Mucosa of descending colon (tissue), 3 donors: Measurements from ENCODE around the gene CPED1. TPM values are rescaled to one million over a fixed set of nuclear protein-coding genes. Genes with fewer than 3 reads are reported as not detected.

Source experiments
- ATAC-seq: fragments of 200-7000 bp; cut with Tn5 transposase; one replicate; pipeline ENCODE4 v1.9.1; 2020; ENCODE audit warnings: mild to moderate bottlenecking, moderate library complexity
- DNase-seq, 3 donors: peaks; one replicate each; pipeline ENCODE4 v3.0.0-alpha.2; 2020
- H3K36me3 ChIP-seq: fragments of 200-600 bp; one replicate; pipeline ENCODE4 v1.8.0; 2021; ENCODE audit warnings: low read depth, mild to moderate bottlenecking
- H3K4me1 ChIP-seq: fragments of 200-600 bp; one replicate; pipeline ENCODE4 v1.8.0; 2021; ENCODE audit warnings: low read depth, mild to moderate bottlenecking
- H3K4me3 ChIP-seq: fragments of 200-600 bp; one replicate; pipeline ENCODE4 v1.8.0; 2021; ENCODE audit warnings: mild to moderate bottlenecking
- H3K9me3 ChIP-seq: fragments of 200-600 bp; one replicate; pipeline ENCODE4 v1.8.0; 2021; ENCODE audit warnings: mild to moderate bottlenecking
- CTCF ChIP-seq: fragments of 200-600 bp; IDR thresholded peaks from one replicate; pipeline ENCODE4 v1.8.0; 2022; ENCODE audit warnings: antibody characterized with exemption, mild to moderate bottlenecking
- intact Hi-C, 2 donors: fragments of 100-400 bp; cut with DNase I in 1 of 2; cut with micrococcal nuclease in 1 of 2; formaldehyde crosslinking; loops; one replicate each; pipeline versions ENCODE4 v1.11.0 to v1.11.1; 2022; cut with DNase I, micrococcal nuclease
- total RNA-seq, 3 donors: library from RNA; stranded (reverse); fragmentation: NEBNext Ultra II Directional in 2 of 3; extraction: Animal tissue kit (Norgen Biotek cat#: 25700) in 2 of 3; gene quantifications; one replicate each; pipeline versions ENCODE4 v1.2.1 to v1.2.4, GENCODE V29; 2021 to 2023
- donor health status: DM: no; HTN: no; CAD: no; lungs with moderate emphysema.
- donor health status: DM: no; HTN: no; CAD: no.
- donor health status: DM: no; HTN: yes; CAD: no.

CPED1 gene
- total RNA-seq, 3 donors from 2014 or later, result 6.5 to 67.7 (median 8.8) TPM

GRCh38 chr7:120944826-120945562, 43.5 kb upstream of the CPED1 start:
- H3K4me1 ChIP-seq, result peaks cover 10% of the 10 kb centered on the region
- intact Hi-C loops, result loop anchor here in 1 of 2 donors (5.0 kb wide), 2 partner anchors 88 to 138 kb away; partner anchors contain the start of gene TSPAN12
- ATAC-seq, result peak; percentile 79
- H3K36me3 ChIP-seq, result no peaks in the 10 kb centered on the region
- TF ChIP-seq CTCF, result no peak
- no peak overlapping the region for H3K4me3 ChIP-seq
- no peaks in the 10 kb centered on the region for H3K9me3 ChIP-seq
- DNase-seq, result no peak

- intact Hi-C loops, result no loop called here
- no peak for TF ChIP-seq CTCF
- Histone ChIP-seq H3K36me3 (peaks cover 5% of the 10 kb centered on the region), H3K9me3 (no peaks in the 10 kb centered on the region), H3K4me1 (peaks cover 20% of the 10 kb centered on the region), H3K4me3 (no peak overlapping the region)
- ATAC-seq (no peak), DNase-seq (no peak)
These were observed 40.5 kb upstream of the CPED1 start for GRCh38 chr7:120947980-120948379.

- no peak for DNase-seq
- intact Hi-C loops, result no loop called here
- H3K4me3 ChIP-seq, result no peak overlapping the region
- TF ChIP-seq CTCF, result no peak
- ATAC-seq, result no peak
- peaks cover 19% of the 10 kb centered on the region for H3K4me1 ChIP-seq
- H3K36me3 ChIP-seq, result peaks cover 5% of the 10 kb centered on the region
- no peaks in the 10 kb centered on the region for H3K9me3 ChIP-seq
These were observed 39.1 kb upstream of the CPED1 start for GRCh38 chr7:120949393-120949911.

GRCh38 chr7:120949998-120950538, 38.4 kb upstream of the CPED1 start:
- peaks cover 13% of the 10 kb centered on the region for H3K4me1 ChIP-seq
- H3K4me3 ChIP-seq, result peak overlapping the region; percentile 27
- TF ChIP-seq CTCF, result no peak
- no peaks in the 10 kb centered on the region for H3K9me3 ChIP-seq
- H3K36me3 ChIP-seq, result peaks cover 5% of the 10 kb centered on the region
- ATAC-seq, result no peak
- intact Hi-C loops, result no loop called here
- DNase-seq, result no peak

GRCh38 chr7:120950539-120951308, 37.8 kb upstream of the CPED1 start, which contains the start of gene ING3:
Gene ING3 (plus strand): TSS chr7:120950777. CDS start chr7:120950897, 120 bp downstream.
- peak within 1 kb of the TSS; percentile 27 for H3K4me3 ChIP-seq
- DNase-seq (peak; percentile 98 to 99 (median 98)), ATAC-seq (peak; percentile 97)
- intact Hi-C loops, result no loop called here
- peaks cover 10% of the 10 kb centered on the region for H3K4me1 ChIP-seq
- peaks cover 10% of the 10 kb centered on the region for H3K36me3 ChIP-seq
- no peak for TF ChIP-seq CTCF
- H3K9me3 ChIP-seq, result no peaks in the 10 kb centered on the region
